ENCODE measurements around the gene AEN. TPM values are rescaled to one million over a fixed set of nuclear protein-coding genes. Genes with fewer than 3 reads are reported as not detected.

The AEN gene
- total RNA-seq, 1 donor from 2014 or later, result 34.6 TPM

DNA sequence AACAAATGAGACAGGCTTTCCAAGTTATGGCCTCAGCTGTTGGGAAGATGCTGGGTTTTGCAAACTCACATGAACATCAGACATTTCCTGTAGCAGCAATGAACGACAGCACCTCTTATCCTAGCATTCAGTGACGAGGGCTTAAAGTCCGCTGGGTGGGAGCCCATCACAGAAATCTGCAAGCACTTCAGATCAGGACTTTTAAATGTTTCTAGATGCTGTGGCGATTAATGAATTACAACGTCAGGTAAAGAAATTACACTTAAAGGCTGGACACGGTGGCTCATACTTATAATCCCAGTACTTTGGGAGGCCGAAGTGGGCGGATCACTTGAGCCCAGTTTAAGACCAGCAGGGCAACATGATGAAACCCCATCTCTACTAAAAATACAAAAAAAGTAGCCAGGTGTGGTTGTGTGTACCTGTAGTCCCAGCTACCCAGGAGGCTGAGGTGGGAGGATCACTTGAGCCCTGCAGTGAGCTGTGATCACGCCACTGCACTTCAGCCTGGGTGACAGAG, 3.9 kb downstream of the AEN start:
- DNase-seq (peak; percentile 46), ATAC-seq (no peak)
- H3K36me3 ChIP-seq, result peaks cover 45% of the 10 kb centered on the region
- no peaks in the 10 kb centered on the region for H3K27me3 ChIP-seq
- no peaks in the 10 kb centered on the region for H3K9me3 ChIP-seq
- H3K27ac ChIP-seq, result peak overlapping the region; percentile 49
- H3K4me1 ChIP-seq, result peaks cover 70% of the 10 kb centered on the region
- intact Hi-C loops (cut with DNase I), result no loop called here
- H3K4me3 ChIP-seq, result peak overlapping the region; percentile 29
- TF ChIP-seq CTCF (IDR thresholded peaks at IDR 0.05), result no peak

DNA sequence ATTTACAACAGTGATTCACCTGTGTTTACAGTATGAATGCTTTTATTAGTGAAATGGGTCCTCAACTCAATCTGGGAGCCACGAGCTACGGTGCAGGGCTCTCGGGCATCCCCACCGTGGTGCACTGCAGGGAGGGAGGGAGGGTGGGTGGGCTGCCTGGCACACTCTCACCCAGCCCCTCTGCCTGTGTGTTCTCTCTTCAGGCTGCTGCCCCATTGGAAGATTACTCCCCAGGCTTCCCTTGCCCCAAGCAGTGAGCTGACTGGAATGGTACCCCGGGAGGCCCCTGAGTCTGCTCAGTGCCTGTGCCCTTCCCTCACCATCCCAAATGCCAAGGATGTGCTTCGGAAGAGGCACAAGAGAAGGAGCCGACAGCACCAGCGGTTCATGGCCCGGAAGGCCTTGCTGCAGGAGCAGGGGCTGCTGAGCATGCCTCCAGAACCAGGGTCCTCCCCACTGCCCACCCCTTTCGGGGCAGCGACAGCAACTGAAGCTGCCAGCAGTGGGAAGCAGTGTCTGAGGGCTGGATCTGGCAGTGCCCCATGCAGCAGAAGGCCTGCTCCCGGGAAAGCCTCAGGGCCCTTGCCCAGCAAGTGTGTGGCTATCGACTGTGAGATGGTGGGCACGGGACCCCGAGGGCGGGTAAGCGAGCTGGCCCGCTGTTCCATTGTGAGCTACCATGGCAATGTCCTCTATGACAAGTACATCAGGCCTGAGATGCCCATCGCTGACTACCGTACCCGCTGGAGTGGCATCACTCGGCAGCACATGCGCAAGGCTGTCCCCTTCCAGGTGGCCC, 5.0 kb downstream of the AEN start:
- ATAC-seq, result no peak
- TF ChIP-seq CTCF (IDR thresholded peaks at IDR 0.05), result no peak
- Histone ChIP-seq H3K27me3 (no peaks in the 10 kb centered on the region), H3K4me1 (peaks cover 81% of the 10 kb centered on the region), H3K36me3 (peaks cover 56% of the 10 kb centered on the region), H3K4me3 (no peak overlapping the region), H3K9me3 (no peaks in the 10 kb centered on the region), H3K27ac (peak overlapping the region; percentile 24)
- intact Hi-C loops (cut with DNase I), result no loop called here
- peak; percentile 54 for DNase-seq

DNA sequence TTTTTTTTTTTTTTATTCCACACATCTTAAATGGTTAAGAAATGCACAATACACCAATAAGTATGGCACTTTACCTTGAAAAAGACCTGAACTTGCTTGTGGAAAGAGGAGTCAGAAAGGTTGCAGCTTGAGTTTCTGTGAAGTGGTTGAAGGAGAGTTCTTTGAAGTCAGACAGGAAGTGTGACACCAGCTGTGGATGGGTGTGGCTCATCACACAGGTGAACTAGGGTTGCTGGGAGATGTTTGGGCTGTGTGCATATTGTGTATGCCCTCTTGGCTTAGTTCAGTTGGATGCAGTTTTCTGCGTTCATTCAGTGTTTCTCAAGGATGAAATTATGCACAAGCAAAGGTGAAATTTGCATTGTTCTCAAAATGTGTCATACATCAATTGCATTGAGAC, 6.3 kb downstream of the AEN start:
- no peaks in the 10 kb centered on the region for H3K9me3 ChIP-seq
- peaks cover 69% of the 10 kb centered on the region for H3K36me3 ChIP-seq
- H3K4me1 ChIP-seq, result peaks cover 78% of the 10 kb centered on the region
- no peak overlapping the region for H3K4me3 ChIP-seq
- ATAC-seq (no peak), DNase-seq (no peak)
- intact Hi-C loops (cut with DNase I), result no loop called here
- peak overlapping the region; percentile 40 for H3K27ac ChIP-seq
- no peak for TF ChIP-seq CTCF (IDR thresholded peaks at IDR 0.05)
- no peaks in the 10 kb centered on the region for H3K27me3 ChIP-seq

- DNase-seq (peak; percentile 37), ATAC-seq (no peak)
- Histone ChIP-seq H3K27ac (peak overlapping the region; percentile 40), H3K27me3 (no peaks in the 10 kb centered on the region), H3K36me3 (peaks cover 75% of the 10 kb centered on the region), H3K9me3 (no peaks in the 10 kb centered on the region), H3K4me3 (no peak overlapping the region), H3K4me1 (peaks cover 72% of the 10 kb centered on the region)
- no peak for TF ChIP-seq CTCF (IDR thresholded peaks at IDR 0.05)
- intact Hi-C loops (cut with DNase I), result no loop called here
These were observed 7.0 kb downstream of the AEN start for GRCh38 chr15:88628018-88628654.

GRCh38 chr15:88629071-88629470, 7.9 kb downstream of the AEN start:
- Histone ChIP-seq H3K27me3 (no peaks in the 10 kb centered on the region), H3K4me3 (no peak overlapping the region), H3K27ac (no peak overlapping the region), H3K36me3 (peaks cover 76% of the 10 kb centered on the region), H3K9me3 (no peaks in the 10 kb centered on the region), H3K4me1 (peaks cover 62% of the 10 kb centered on the region)
- DNase-seq (no peak), ATAC-seq (no peak)
- no peak for TF ChIP-seq CTCF (IDR thresholded peaks at IDR 0.05)
- intact Hi-C loops (cut with DNase I), result no loop called here
